MM.1S (cell line): ENCODE measurements around the gene PIK3C2G.

Experiments used
- DNase-seq: peaks from one replicate; pipeline ENCODE4 v3.0.0-alpha.2; 2015
- H2AFZ ChIP-seq: fragments of 300-600 bp; sonication (generic); 2 replicates; pipeline ENCODE4 v1.6.0; 2016; ENCODE audit warnings: antibody characterized with exemption, low read length
- H3F3A ChIP-seq: fragments of 300-600 bp; sonication (generic); 2 replicates; pipeline ENCODE4 v1.6.1; 2016; ENCODE audit warnings: mild to moderate bottlenecking, antibody characterized with exemption, low read length, moderate library complexity, mixed read lengths; ENCODE audit not compliant: insufficient read depth
- H3K27ac ChIP-seq: fragments of 300-600 bp; sonication (generic); 2 replicates; pipeline ENCODE4 v1.5.1; 2016; ENCODE audit warnings: mild to moderate bottlenecking, low read length
- H3K27me3 ChIP-seq: fragments of 300-600 bp; sonication (generic); replicated peaks from 2 replicates; pipeline ENCODE4 v1.6.0; 2016; ENCODE audit warnings: low read length; ENCODE audit not compliant: insufficient read depth
- H3K36me3 ChIP-seq: fragments of 300-600 bp; sonication (generic); replicated peaks from 2 replicates; pipeline ENCODE4 v1.6.1; 2016; ENCODE audit warnings: mild to moderate bottlenecking, low read length, mixed read lengths; ENCODE audit not compliant: insufficient read depth
- H3K4me1 ChIP-seq: fragments of 300-600 bp; sonication (generic); 2 replicates; pipeline ENCODE4 v1.6.1; 2016; ENCODE audit warnings: low read length, mixed read lengths
- H3K4me2 ChIP-seq: fragments of 300-600 bp; sonication (generic); 2 replicates; pipeline ENCODE4 v1.6.0; 2016; ENCODE audit warnings: low read depth, low read length
- H3K4me3 ChIP-seq: fragments of 300-600 bp; sonication (generic); 2 replicates; pipeline ENCODE4 v1.5.1; 2016; ENCODE audit warnings: low read length, mixed read lengths
- H3K79me2 ChIP-seq: fragments of 300-600 bp; sonication (generic); 2 replicates; pipeline ENCODE4 v1.6.1; 2016; ENCODE audit warnings: mixed run types, low read length, mixed read lengths
- H3K9ac ChIP-seq: fragments of 300-600 bp; sonication (generic); 2 replicates; pipeline ENCODE4 v1.6.1; 2016; ENCODE audit warnings: low read length, mixed read lengths
- H3K9me2 ChIP-seq: fragments of 300-600 bp; sonication (generic); replicated peaks from 2 replicates; pipeline ENCODE4 v1.6.1; 2016; ENCODE audit warnings: mild to moderate bottlenecking, low read length, mixed read lengths; ENCODE audit not compliant: insufficient read depth
- H3K9me3 ChIP-seq: fragments of 300-600 bp; sonication (generic); replicated peaks from 2 replicates; pipeline ENCODE4 v1.6.1; 2016; ENCODE audit warnings: mild to moderate bottlenecking, low read length, mixed read lengths; ENCODE audit not compliant: insufficient read depth
- H4K20me1 ChIP-seq: fragments of 300-600 bp; sonication (generic); 2 replicates; pipeline ENCODE4 v1.6.1; 2016; ENCODE audit warnings: mild to moderate bottlenecking, low read length, moderate library complexity, mixed read lengths; ENCODE audit not compliant: insufficient read depth
- CTCF ChIP-seq: fragments of 300-600 bp; sonication (generic); IDR thresholded peaks from 2 replicates; pipeline ENCODE4 v1.5.1; 2016; ENCODE audit warnings: antibody characterized with exemption, low read length, mixed read lengths
- EZH2 ChIP-seq: fragments of 300-600 bp; sonication (generic); optimal IDR thresholded peaks from 2 replicates; pipeline ENCODE3; 2017; ENCODE audit warnings: low read depth, mild to moderate bottlenecking, antibody characterized with exemption, low read length, mixed read lengths
- EZH2phosphoT487 ChIP-seq: fragments of 300-600 bp; sonication (generic); IDR thresholded peaks from 2 replicates; pipeline ENCODE4 v1.6.1; 2018; ENCODE audit warnings: antibody characterized with exemption, low read length

Gene PIK3C2G

GRCh38 chr12:18259906-18260682 is 1.2 kb upstream of the PIK3C2G start:
- H4K20me1 ChIP-seq = no peaks in the 10 kb centered on the region

GRCh38 chr12:18261906-18262305 is 588 bp downstream of the PIK3C2G start:
- Histone ChIP-seq H3K9ac (no peak overlapping the region), H3K4me1 (peaks cover 6% of the 10 kb centered on the region; the same call in 1 of the 2 replicates), H4K20me1 (no peaks in the 10 kb centered on the region), H3K27me3 (no peaks in the 10 kb centered on the region), H3K36me3 (no peaks in the 10 kb centered on the region), H2AFZ (no peak overlapping the region), H3K9me3 (no peaks in the 10 kb centered on the region), H3K9me2 (no peaks in the 10 kb centered on the region), H3K27ac (no peak overlapping the region), H3K79me2 (no peaks in the 10 kb centered on the region), H3F3A (no peaks in the 10 kb centered on the region), H3K4me2 (no peak overlapping the region), H3K4me3 (no peak overlapping the region)
- no peak for DNase-seq
- TF ChIP-seq EZH2phosphoT487 = no peak
- TF ChIP-seq CTCF = no peak
- no peak for TF ChIP-seq EZH2

More at GRCh38 chr12:18259906-18260682, 1.2 kb upstream of the PIK3C2G start:
- no peak overlapping the region for H3K4me3 ChIP-seq
- DNase-seq = no peak
- no peaks in the 10 kb centered on the region for H3K36me3 ChIP-seq
- no peaks in the 10 kb centered on the region for H3K79me2 ChIP-seq
- H3K9me2 ChIP-seq = no peaks in the 10 kb centered on the region
- no peaks in the 10 kb centered on the region for H3K27me3 ChIP-seq
- peaks cover 8% of the 10 kb centered on the region; the same call in 1 of the 2 replicates for H3K4me1 ChIP-seq
- no peaks in the 10 kb centered on the region for H3K9me3 ChIP-seq
- H3F3A ChIP-seq = no peaks in the 10 kb centered on the region
- H3K27ac ChIP-seq = no peak overlapping the region
- H3K9ac ChIP-seq = no peak overlapping the region
- TF ChIP-seq EZH2phosphoT487 (no peak), EZH2 (no peak), CTCF (no peak)
- H3K4me2 ChIP-seq = no peak overlapping the region
- no peak overlapping the region for H2AFZ ChIP-seq

GRCh38 chr12:18262514-18262913 is 1.2 kb downstream of the PIK3C2G start:
- Histone ChIP-seq H3K27ac (no peak overlapping the region), H3K27me3 (no peaks in the 10 kb centered on the region), H3K9me2 (no peaks in the 10 kb centered on the region), H3K9me3 (no peaks in the 10 kb centered on the region), H2AFZ (no peak overlapping the region), H3K9ac (no peak overlapping the region), H3F3A (no peaks in the 10 kb centered on the region), H3K36me3 (no peaks in the 10 kb centered on the region), H3K79me2 (no peaks in the 10 kb centered on the region), H3K4me3 (no peak overlapping the region), H4K20me1 (no peaks in the 10 kb centered on the region), H3K4me1 (0 out of 2 replicates have a peak, but pooled peaks cover under 1% of the 10 kb centered on the region), H3K4me2 (no peak overlapping the region)
- TF ChIP-seq EZH2 (no peak), EZH2phosphoT487 (no peak), CTCF (no peak)
- no peak for DNase-seq
